ENCODE data around the gene PCGF1.

PCGF1 gene

GRCh38 chr2:74553892-74554819, 46.7 kb upstream of the PCGF1 start, which contains the start of the genes DOK1 and LOXL3:
TSS of gene DOK1 (plus strand) at chr2:74554720. CDS start at chr2:74554755, 35 bp downstream.
TSS of gene LOXL3 (minus strand) at chr2:74553942. CDS start at chr2:74552634, 1,308 bp downstream.
- peak within 1 kb of the TSS; percentile 58 for H3K27ac ChIP-seq
- DNase-seq (ENCODE audit: low spot score): peak; percentile 60
- POLR2A ChIA-PET (ENCODE audit: low non-redundant PET): no interaction called here
- CTCF ChIA-PET: interaction anchor here (0.6 to 0.7 kb wide), 2 partner anchors 9 to 20 kb away, joined by 3 to 4 read pairs; no protein-coding TSS in a partner anchor
- no peak for TF ChIP-seq CTCF (conservative IDR thresholded peaks at IDR 0.05; ENCODE audit: low read depth)

DNA sequence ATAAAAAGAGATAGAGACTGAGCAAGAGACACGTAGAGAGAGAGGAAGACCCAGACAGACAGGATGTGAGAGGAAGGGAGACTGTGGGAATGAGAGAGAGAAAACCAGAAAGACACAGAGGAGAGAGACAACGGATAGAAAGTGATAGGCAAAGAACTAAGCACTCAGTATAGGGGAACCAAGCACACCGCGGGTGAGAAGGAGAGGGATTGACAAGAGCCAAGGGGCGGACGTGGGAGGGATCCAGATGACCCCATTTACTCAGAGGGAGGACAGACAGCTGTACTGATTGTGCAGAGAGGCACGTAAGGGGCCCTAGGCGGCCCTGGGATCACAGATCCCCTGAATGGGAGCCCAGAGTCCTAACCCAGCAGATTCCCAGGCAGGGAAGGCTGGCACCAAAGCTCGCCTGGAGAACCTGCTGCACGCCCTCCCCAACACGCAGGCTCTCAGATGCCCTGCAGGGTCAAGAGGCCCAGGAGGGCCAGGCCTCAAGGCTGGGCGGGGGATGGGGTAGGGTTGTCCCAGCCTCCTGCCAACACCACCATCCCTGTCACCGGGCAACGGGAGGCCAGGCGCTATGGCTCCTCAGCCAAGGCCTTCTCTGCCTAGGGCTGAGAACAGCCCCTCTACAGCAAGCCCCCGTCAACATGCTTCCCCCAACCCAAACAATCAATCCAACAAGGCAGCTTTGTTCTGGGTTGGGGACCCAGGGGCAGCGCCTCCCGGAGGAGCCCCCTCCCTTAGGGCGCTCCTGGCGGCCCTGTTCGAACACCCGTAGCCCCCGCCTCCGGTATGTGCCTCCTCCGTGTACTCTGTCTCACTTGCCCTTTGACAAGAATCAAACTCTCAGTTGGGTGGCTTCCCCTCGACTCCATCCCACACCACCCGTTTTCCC, 45.7 kb upstream of the PCGF1 start:
- peak overlapping the region; percentile 58 for H3K27ac ChIP-seq
- POLR2A ChIA-PET (ENCODE audit: low non-redundant PET): no interaction called here
- TF ChIP-seq CTCF (conservative IDR thresholded peaks at IDR 0.05; ENCODE audit: low read depth): no peak
- CTCF ChIA-PET: interaction anchor here (0.6 to 0.7 kb wide), 2 partner anchors 8 to 1509 kb away, joined by 3 read pairs; no protein-coding TSS in a partner anchor
- DNase-seq (ENCODE audit: low spot score): no peak

DNA sequence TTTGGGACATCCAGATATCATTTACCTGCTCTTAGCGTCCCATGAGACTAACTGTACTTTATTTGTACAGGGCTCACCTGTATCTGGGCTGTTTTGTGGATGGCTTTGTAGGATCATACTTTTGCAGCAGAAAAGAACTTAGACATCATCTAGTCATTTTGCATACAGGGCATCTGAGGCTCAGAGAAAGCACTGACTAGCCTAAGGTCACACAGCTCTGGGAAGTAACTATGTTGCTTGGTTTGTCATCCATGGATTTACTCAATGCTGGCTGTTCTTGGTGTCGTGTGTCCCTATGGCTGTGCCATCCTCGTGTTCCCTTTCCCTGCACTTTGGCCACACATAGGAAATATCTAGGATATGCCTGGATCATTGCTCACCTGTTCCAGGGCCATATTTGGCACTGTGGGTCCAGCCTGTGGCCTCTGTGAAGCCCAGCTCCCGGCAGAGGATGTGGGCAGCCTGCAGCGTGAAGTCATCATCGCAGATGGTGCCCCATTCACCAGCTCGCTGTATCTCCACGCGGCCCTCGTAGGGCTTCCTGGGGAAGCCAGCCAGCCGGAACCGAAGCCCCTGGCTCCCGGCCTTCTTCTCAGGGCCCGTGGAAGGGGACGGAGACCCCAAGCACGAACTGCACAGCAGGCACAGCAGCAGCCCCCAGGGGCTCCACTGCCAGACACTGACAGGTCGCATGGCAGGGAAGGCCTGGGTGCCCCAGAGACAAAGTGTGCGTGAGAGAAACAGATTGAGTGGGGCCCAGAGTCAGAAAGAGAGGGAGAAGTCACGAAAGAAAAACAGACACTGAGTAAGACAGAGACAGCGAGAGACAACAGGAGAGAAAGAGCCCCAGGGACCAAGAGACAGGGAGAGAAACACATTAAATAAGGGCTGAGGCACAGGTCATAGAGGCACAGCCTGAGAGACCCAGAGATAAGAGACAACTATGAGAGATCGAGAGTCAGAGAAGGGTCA, 44.7 kb upstream of the PCGF1 start:
- ChIA-PET CTCF (interaction anchor here (0.5 to 0.7 kb wide), 3 partner anchors 43 to 1508 kb away, joined by 3 to 8 read pairs (median 4); no protein-coding TSS in a partner anchor), POLR2A (ENCODE audit: low non-redundant PET) (interaction anchor here (0.6 kb wide), 1 partner anchor 11 kb away, joined by 4 read pairs; no protein-coding TSS in a partner anchor)
- no peak for DNase-seq (ENCODE audit: low spot score)
- no peak for TF ChIP-seq CTCF (conservative IDR thresholded peaks at IDR 0.05; ENCODE audit: low read depth)
- no peak overlapping the region for H3K27ac ChIP-seq

DNA sequence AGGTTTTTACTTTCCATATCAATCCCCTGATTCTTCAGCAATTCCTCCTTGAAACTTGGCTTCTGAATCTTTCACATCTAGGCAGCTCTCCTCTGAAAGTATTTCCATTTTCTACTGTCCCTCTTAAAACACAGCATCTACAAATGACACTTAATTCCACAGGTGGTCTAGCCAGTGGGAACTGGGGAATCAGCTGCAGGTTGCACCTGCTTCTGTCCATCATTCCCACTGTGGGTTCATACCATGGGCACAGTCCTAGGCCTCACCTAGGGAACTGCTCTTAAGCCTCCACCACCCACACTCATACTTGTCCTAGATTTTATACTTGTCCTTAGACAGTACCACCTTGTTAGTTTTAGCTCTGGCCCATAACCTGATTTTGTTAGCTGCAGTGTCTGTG, 44.0 kb upstream of the PCGF1 start:
- no peak overlapping the region for H3K27ac ChIP-seq
- ChIA-PET POLR2A (ENCODE audit: low non-redundant PET) (interaction anchor here (0.6 kb wide), 1 partner anchor 12 kb away, joined by 4 read pairs; no protein-coding TSS in a partner anchor), CTCF (interaction anchor here (0.5 to 0.7 kb wide), 2 partner anchors 44 to 424 kb away, joined by 4 to 8 read pairs; no protein-coding TSS in a partner anchor)
- no peak for TF ChIP-seq CTCF (conservative IDR thresholded peaks at IDR 0.05; ENCODE audit: low read depth)
- no peak for DNase-seq (ENCODE audit: low spot score)

DNA sequence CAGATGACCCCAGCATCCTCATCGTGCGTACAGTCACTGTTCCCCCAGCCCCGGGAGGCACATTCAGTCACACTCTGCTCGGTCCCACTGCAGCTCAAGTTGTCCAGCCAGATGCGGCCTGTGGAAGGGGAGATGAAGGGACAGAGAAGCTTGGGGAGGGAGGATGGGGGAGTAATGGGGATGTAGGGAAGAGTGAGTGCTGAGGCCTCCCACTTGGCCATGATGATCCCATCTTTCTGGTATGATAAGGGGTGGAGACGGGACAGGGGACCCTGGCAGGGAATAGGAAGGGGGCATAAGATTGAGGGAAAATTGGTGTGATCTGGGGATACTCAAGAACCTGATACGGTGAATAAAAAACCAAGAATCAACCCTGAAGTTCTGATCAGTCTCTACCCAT, 42.7 kb upstream of the PCGF1 start:
- no peak for DNase-seq (ENCODE audit: low spot score)
- CTCF ChIA-PET: no interaction called here
- no peak overlapping the region for H3K27ac ChIP-seq
- TF ChIP-seq CTCF (conservative IDR thresholded peaks at IDR 0.05; ENCODE audit: low read depth): no peak
- POLR2A ChIA-PET (ENCODE audit: low non-redundant PET): no interaction called here

Measured in RWPE1 (cell line).